Cardiac fibroblast (primary cell): ENCODE data around the gene DNM1L.

Experiments
- DNase-seq, 2 donors: peaks; one replicate each; pipeline versions ENCODE4 v3.0.0 to v3.0.0-alpha.2; 2010; ENCODE audit warnings: low read depth in 2 of 2
- H3K4me3 ChIP-seq, 2 donors: replicated peaks in 1 of 2; 1 replicate in 1 of 2; 2 replicates in 1 of 2; pipeline ENCODE4 v1.5.1; 2011; ENCODE audit warnings: low read depth in 2 of 2, low read length in 2 of 2, mild to moderate bottlenecking in 2 of 2, moderate library complexity in 1 of 2
- CTCF ChIP-seq: IDR thresholded peaks from one replicate; pipeline ENCODE4 v1.5.1; 2011; ENCODE audit warnings: low read depth, mild to moderate bottlenecking, low read length, inconsistent platforms

Gene DNM1L

DNA sequence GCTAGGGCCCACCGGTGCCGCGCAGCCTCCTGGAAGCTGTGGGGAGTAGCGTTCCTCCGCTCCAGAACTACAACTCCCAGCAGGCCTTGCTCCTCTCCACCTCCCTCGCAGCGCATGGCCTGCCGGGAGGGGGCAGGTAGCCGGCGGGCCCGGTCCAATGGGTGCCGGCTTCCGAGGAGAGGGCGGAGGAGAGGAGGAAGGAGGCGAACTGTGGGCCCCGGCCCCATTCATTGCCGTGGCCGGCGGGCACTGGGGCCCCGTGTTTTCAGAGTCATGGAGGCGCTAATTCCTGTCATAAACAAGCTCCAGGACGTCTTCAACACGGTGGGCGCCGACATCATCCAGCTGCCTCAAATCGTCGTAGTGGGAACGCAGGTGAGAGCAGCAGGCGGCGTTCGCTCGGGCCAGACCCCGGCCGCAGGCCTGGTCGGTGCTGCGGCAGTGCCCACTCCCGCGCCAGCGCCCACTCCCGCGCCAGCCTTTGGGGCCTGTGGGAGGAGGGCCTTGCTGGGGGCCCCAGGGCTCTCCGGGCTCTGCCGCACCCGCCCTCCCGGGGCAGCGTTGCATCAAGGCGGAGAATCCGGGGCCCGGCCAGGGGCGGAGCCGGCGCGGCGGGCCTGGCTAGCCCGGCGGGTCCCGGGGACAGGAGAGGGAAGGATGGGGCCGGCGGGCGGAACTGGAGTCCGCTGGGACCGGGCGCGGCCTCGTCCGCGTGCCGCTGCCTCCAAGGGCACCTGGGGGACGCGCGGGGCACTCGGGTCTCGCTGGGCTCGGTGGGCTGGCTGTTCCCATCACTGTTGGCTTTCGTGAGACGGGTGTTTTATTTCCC is at the start of gene DNM1L:
DNM1L (plus strand) TSS at position 211 of the 829 bp plus-strand sequence; CDS start at position 274, 63 bp downstream.
- H3K4me3 ChIP-seq, result peak within 1 kb of the TSS; percentile 57 to 92
- TF ChIP-seq CTCF, result no peak
- DNase-seq, result peak; percentile 96 to 98

- no peak overlapping the region for H3K4me3 ChIP-seq
- no peak for DNase-seq
- no peak for TF ChIP-seq CTCF
Measured at GRCh38 chr12:32641287-32641901, 37.7 kb upstream of the DNM1L start.

DNA sequence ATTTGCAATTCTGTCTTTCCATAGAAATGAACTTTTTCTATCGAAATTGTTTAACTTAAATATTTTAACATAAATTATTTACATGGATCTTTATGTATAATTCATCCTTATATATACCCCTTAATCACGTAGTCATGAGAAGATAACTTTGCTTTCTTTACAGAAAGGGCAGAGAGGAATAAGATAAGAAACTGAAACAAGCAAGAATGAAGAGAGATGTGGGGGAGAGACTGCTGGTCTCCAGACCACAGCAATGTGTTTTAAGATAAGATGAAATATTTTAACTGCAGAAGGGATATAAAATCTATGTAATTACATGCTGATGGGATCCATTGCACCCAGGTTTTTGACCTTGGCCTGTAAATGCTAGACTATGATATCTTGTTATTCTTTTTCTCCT is 34.7 kb upstream of the DNM1L start:
- TF ChIP-seq CTCF, result no peak
- H3K4me3 ChIP-seq, result no peak overlapping the region
- peak in 1 of 2 donors; percentile 50 for DNase-seq

DNA sequence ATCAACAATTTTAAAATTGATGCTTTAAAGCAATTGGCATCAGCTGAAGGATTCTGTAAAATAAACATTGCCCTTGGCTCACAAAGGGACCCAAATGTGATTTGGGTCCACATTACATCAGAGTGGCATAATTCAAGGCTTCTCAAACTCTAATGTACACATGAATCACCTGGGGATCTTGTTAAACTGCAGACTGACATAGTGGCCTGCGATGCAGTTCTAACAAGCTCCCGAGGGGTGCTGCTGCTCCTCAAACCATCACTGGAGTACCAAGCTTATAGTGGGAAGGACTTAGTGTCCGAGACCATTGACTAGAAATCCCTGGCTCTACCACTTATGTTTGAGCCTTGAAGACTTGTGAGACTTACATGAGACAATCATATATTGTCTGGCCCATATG is 31.8 kb upstream of the DNM1L start:
- DNase-seq, result peak in 1 of 2 donors; percentile 7
- no peak for TF ChIP-seq CTCF
- no peak overlapping the region for H3K4me3 ChIP-seq

GRCh38 chr12:32650508-32650907 is 28.6 kb upstream of the DNM1L start:
- TF ChIP-seq CTCF, result no peak
- DNase-seq, result peak; percentile 18 to 38
- H3K4me3 ChIP-seq, result no peak overlapping the region

DNA sequence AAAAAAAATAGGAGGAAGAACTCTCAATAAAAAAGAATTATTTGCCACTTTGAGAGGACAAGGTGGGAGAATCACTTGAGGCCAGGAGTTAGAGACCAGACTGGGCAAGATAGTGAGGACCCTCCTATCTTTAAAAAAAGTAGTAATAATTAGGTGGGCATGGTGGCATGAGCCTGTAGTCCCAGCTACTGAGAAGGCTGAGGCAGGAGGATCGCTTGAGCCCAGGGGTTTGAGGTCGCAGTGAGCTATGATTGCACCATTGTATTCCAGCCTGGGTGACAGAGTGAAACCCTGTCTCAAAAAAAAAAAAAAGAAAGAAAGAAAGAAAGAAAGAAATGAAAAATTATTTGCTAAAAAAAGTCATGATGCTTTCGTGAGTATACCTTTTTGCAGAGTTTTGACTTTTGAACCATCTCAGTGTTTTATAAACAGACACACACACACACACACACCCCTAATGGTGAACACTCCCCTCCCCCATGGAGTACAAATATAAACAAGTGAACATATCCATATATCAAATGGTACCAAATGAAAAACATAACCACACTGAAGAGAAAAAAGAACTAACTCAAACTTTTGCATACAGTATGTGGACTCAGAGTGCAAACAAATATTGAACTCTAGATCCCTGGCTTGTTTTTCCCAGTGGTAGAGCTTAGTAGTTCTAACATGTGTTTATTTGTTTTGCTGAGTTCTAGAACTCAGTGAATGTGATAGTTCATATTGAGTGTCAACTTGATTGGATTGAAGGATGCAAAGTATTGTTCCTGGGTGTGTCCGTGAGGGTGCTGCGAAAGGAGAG is 27.7 kb upstream of the DNM1L start:
- no peak for TF ChIP-seq CTCF
- no peak for DNase-seq
- H3K4me3 ChIP-seq, result no peak overlapping the region
